ENCODE results near the gene RANBP1. TPM values are rescaled to one million over a fixed set of nuclear protein-coding genes. Genes with fewer than 3 reads are reported as not detected.

Gene RANBP1
- polyA plus RNA-seq, 1 donor (not counting 4 experiments of a cell fraction or from before 2014, with no cell fraction given), result 193 TPM

DNA sequence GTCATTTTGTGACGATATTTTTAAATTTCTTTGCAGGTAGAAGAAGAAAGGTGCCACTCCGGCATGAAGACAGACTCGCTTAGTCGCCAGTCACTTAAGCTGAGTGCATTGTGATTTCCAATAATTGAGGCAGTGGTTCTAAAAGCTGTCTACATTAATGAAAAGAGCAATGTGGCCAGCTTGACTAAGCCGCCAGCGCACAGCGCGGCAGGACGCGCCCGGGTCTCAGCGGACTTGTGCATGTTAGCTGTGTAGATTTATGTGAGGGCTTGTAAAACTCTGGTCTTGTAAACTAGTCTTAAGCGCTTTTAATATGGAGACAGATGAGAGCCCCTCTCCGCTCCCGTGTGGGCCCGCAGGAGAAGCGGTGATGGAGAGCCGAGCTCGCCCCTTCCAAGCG, 30.3 kb upstream of the RANBP1 start:
- DNase-seq (ENCODE audit: low read depth, low spot score) (no peak), FAIRE-seq (no peak)
- H3K4me1 ChIP-seq (ENCODE audit: control insufficient read depth, extremely low read depth, insufficient read depth, low read length), result peaks cover 16% of the 10 kb centered on the region
- dilution Hi-C loops (cut with MboI; ENCODE audit: extremely low pct_ligation_motif_present, low sequenced_read_pairs), result no loop called here
- H3K4me2 ChIP-seq (ENCODE audit: control insufficient read depth, extremely low read depth, insufficient read depth, low read depth, low read length), result no peak overlapping the region
- no peaks in the 10 kb centered on the region for H3K9me3 ChIP-seq (ENCODE audit: control insufficient read depth, low read depth, low read length)
- H4K20me1 ChIP-seq (ENCODE audit: control insufficient read depth, extremely low read depth, insufficient read depth, low read length), result peaks cover 16% of the 10 kb centered on the region
- peaks cover 39 to 53% of the 10 kb centered on the region in 2 experiments for H3K36me3 ChIP-seq (ENCODE audit: control insufficient read depth in 2 of 2, extremely low read depth in 1 of 2, insufficient read depth in 2 of 2, low read length in 2 of 2)
- H3K27ac ChIP-seq (ENCODE audit: control insufficient read depth, insufficient read depth, low read length), result no peak overlapping the region
- no peak for TF ChIP-seq EZH2 (IDR thresholded peaks at IDR 0.05; ENCODE audit: low read length)
- TF ChIP-seq, protein P1, sequence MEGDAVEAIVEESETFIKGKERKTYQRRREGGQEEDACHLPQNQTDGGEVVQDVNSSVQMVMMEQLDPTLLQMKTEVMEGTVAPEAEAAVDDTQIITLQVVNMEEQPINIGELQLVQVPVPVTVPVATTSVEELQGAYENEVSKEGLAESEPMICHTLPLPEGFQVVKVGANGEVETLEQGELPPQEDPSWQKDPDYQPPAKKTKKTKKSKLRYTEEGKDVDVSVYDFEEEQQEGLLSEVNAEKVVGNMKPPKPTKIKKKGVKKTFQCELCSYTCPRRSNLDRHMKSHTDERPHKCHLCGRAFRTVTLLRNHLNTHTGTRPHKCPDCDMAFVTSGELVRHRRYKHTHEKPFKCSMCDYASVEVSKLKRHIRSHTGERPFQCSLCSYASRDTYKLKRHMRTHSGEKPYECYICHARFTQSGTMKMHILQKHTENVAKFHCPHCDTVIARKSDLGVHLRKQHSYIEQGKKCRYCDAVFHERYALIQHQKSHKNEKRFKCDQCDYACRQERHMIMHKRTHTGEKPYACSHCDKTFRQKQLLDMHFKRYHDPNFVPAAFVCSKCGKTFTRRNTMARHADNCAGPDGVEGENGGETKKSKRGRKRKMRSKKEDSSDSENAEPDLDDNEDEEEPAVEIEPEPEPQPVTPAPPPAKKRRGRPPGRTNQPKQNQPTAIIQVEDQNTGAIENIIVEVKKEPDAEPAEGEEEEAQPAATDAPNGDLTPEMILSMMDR (optimal IDR thresholded peaks at IDR 0.05 in 1 of 3, IDR thresholded peaks at IDR 0.05 in 1 of 3, conservative IDR thresholded peaks at IDR 0.05 in 1 of 3; ENCODE audit: extremely low read depth in 1 of 3, insufficient read depth in 2 of 3, low read length in 3 of 3), result no peak
- no peak overlapping the region for H3K9ac ChIP-seq (ENCODE audit: control insufficient read depth, extremely low read depth, insufficient read depth, low read length)
- H2AFZ ChIP-seq (ENCODE audit: control insufficient read depth, low read length), result no peak overlapping the region
- peaks cover 5% of the 10 kb centered on the region for H3K9me1 ChIP-seq (ENCODE audit: control insufficient read depth, extremely low read depth, insufficient read depth, low read length)
- H3K27me3 ChIP-seq (ENCODE audit: control insufficient read depth, extremely low read depth, insufficient read depth, low read length), result no peaks in the 10 kb centered on the region
- peaks cover 66% of the 10 kb centered on the region for H3K79me2 ChIP-seq (ENCODE audit: control insufficient read depth, insufficient read depth, low read length)
- H3K4me3 ChIP-seq (ENCODE audit: control insufficient read depth in 2 of 3, extremely low read depth in 1 of 3, insufficient read depth in 2 of 3, low read depth in 1 of 3, low read length in 3 of 3), result no peak overlapping the region

DNA sequence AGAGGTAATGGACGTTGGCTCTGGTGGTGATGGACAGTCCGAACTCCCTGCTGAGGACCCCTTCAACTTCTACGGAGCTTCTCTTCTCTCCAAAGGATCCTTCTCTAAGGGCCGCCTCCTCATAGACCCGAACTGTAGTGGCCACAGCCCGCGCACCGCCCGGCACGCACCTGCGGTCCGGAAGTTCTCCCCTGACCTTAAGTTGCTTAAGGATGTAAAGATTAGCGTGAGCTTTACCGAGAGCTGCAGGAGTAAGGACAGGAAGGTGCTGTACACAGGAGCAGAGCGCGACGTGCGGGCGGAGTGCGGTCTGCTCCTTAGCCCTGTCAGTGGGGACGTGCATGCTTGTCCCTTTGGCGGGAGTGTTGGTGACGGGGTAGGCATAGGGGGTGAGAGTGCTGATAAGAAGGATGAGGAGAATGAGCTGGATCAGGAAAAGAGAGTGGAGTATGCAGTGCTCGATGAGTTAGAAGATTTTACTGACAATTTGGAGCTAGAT, 29.8 kb upstream of the RANBP1 start:
- Histone ChIP-seq H3K9me3 (ENCODE audit: control insufficient read depth, low read depth, low read length) (no peaks in the 10 kb centered on the region), H3K4me3 (ENCODE audit: control insufficient read depth in 2 of 3, extremely low read depth in 1 of 3, insufficient read depth in 2 of 3, low read depth in 1 of 3, low read length in 3 of 3) (no peak overlapping the region), H3K27ac (ENCODE audit: control insufficient read depth, insufficient read depth, low read length) (no peak overlapping the region), H3K36me3 (ENCODE audit: control insufficient read depth in 2 of 2, extremely low read depth in 1 of 2, insufficient read depth in 2 of 2, low read length in 2 of 2) (peaks cover 39 to 58% of the 10 kb centered on the region in 2 experiments), H4K20me1 (ENCODE audit: control insufficient read depth, extremely low read depth, insufficient read depth, low read length) (peaks cover 16% of the 10 kb centered on the region), H3K27me3 (ENCODE audit: control insufficient read depth, extremely low read depth, insufficient read depth, low read length) (no peaks in the 10 kb centered on the region), H3K9ac (ENCODE audit: control insufficient read depth, extremely low read depth, insufficient read depth, low read length) (no peak overlapping the region), H2AFZ (ENCODE audit: control insufficient read depth, low read length) (no peak overlapping the region), H3K4me1 (ENCODE audit: control insufficient read depth, extremely low read depth, insufficient read depth, low read length) (peaks cover 14% of the 10 kb centered on the region), H3K4me2 (ENCODE audit: control insufficient read depth, extremely low read depth, insufficient read depth, low read depth, low read length) (no peak overlapping the region), H3K9me1 (ENCODE audit: control insufficient read depth, extremely low read depth, insufficient read depth, low read length) (peaks cover 5% of the 10 kb centered on the region), H3K79me2 (ENCODE audit: control insufficient read depth, insufficient read depth, low read length) (peaks cover 61% of the 10 kb centered on the region)
- TF ChIP-seq, protein P1 (optimal IDR thresholded peaks at IDR 0.05 in 1 of 3, IDR thresholded peaks at IDR 0.05 in 1 of 3, conservative IDR thresholded peaks at IDR 0.05 in 1 of 3; ENCODE audit: extremely low read depth in 1 of 3, insufficient read depth in 2 of 3, low read length in 3 of 3), result no peak
- TF ChIP-seq EZH2 (IDR thresholded peaks at IDR 0.05; ENCODE audit: low read length), result no peak
- DNase-seq (ENCODE audit: low read depth, low spot score) (no peak), FAIRE-seq (no peak)
- dilution Hi-C loops (cut with MboI; ENCODE audit: extremely low pct_ligation_motif_present, low sequenced_read_pairs), result no loop called here

Data from keratinocyte (primary cell).